Dendritic cell treated with granulocyte-macrophage colony-stimulating factor and Interleukin-4, amounts not matched to agents 40 ng/mL and 50 ng/mL, for 4 days (primary cell): ENCODE results near the gene HABP2.

Experiments used
- H3K27ac Mint-ChIP-seq: one replicate; pipeline ENCODE4 v1.8.0; 2022; ENCODE audit warnings: mild to moderate bottlenecking, mixed read lengths
- H3K27me3 Mint-ChIP-seq: one replicate; pipeline ENCODE4 v1.8.0; 2022; ENCODE audit warnings: mild to moderate bottlenecking, mixed read lengths
- H3K36me3 Mint-ChIP-seq: one replicate; pipeline ENCODE4 v1.8.0; 2022; ENCODE audit warnings: low read depth, mixed read lengths
- H3K4me1 Mint-ChIP-seq: one replicate; pipeline ENCODE4 v1.8.0; 2022; ENCODE audit warnings: low read depth, mixed read lengths
- H3K4me3 Mint-ChIP-seq: one replicate; pipeline ENCODE4 v1.8.0; 2022; ENCODE audit warnings: mild to moderate bottlenecking, moderate library complexity, mixed read lengths
- H3K9me3 Mint-ChIP-seq: one replicate; pipeline ENCODE4 v1.8.0; 2022; ENCODE audit warnings: mixed read lengths
- intact Hi-C: fragments of 100-400 bp; cut with micrococcal nuclease; formaldehyde crosslinking; loops from one replicate; pipeline ENCODE4 v1.15.0; 2022

Gene HABP2

GRCh38 chr10:113533801-113534200, 19.1 kb upstream of the HABP2 start:
- Mint-ChIP-seq H3K4me1 (peaks cover 4% of the 10 kb centered on the region), H3K27me3 (peaks cover 23% of the 10 kb centered on the region), H3K9me3 (no peaks in the 10 kb centered on the region), H3K36me3 (no peaks in the 10 kb centered on the region), H3K27ac (no peak overlapping the region), H3K4me3 (no peak overlapping the region)
- intact Hi-C loops = no loop called here

DNA sequence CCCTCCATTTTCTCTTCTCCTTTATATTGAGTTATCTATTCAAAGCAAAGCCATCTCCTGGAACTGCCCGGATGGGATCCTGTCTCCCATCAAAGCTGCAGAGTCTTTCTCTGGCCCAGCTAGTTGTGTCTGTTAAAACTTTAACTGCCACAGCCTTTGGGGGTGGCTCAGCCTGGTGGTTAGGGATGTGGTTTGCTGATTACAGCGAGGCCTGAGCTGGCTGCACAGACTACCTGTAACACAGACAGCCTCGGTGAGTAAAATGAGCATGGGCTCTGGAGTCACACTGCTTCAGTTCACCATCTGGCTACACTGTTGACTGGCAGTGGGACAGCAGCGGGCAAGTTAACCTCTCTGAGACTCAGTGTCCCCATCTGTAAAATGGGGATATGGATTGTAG, 18.4 kb upstream of the HABP2 start:
- Mint-ChIP-seq H3K27me3 (peaks cover 23% of the 10 kb centered on the region), H3K36me3 (no peaks in the 10 kb centered on the region), H3K4me1 (peaks cover 10% of the 10 kb centered on the region), H3K4me3 (no peak overlapping the region), H3K27ac (no peak overlapping the region), H3K9me3 (no peaks in the 10 kb centered on the region)
- intact Hi-C loops = no loop called here

DNA sequence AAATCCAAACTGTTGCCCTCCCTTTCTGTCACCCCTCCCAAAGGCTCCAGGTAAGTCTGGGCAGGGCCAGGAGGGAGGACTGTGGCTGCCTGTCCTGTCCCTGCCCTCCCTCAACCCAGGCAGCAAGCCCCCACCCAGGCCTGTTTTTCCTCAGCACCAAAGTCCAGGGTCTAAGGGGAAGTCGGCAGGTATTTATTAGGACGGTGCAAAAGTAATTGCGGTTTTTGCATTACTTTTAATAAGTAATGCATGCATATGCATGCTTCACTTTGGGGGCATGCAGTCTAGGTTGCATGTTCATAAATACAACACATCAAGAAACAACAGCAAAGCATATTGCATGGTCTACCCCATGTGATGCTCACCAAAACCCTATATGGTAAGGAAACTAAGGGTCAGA, 15.2 kb upstream of the HABP2 start:
- Mint-ChIP-seq H3K4me3 (no peak overlapping the region), H3K27ac (no peak overlapping the region), H3K27me3 (peaks cover 25% of the 10 kb centered on the region), H3K9me3 (no peaks in the 10 kb centered on the region), H3K4me1 (peaks cover 18% of the 10 kb centered on the region), H3K36me3 (no peaks in the 10 kb centered on the region)
- intact Hi-C loops = no loop called here

DNA sequence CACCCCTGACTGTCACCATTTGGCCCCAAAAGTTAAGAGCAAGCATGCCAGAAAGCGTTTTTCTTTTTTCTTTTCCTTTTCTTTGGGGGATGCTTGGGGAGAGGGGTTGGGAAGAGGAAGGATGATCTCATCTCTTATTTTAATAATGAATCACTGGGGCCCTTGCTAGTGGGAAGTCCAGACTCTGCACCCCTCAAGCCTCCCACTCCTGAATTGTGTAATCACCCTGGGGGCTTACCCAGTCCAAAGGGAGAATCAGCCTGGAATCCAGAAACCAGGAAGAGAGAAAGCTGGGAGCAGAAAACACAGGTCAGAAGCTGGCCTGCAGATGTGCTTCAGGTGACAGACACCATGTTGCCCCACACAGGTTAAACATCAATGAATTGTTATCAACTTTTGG, 14.7 kb upstream of the HABP2 start:
- no peaks in the 10 kb centered on the region for H3K36me3 Mint-ChIP-seq
- H3K27me3 Mint-ChIP-seq = peaks cover 21% of the 10 kb centered on the region
- no peak overlapping the region for H3K4me3 Mint-ChIP-seq
- no peak overlapping the region for H3K27ac Mint-ChIP-seq
- intact Hi-C loops = no loop called here
- H3K9me3 Mint-ChIP-seq = no peaks in the 10 kb centered on the region
- H3K4me1 Mint-ChIP-seq = peaks cover 18% of the 10 kb centered on the region

DNA sequence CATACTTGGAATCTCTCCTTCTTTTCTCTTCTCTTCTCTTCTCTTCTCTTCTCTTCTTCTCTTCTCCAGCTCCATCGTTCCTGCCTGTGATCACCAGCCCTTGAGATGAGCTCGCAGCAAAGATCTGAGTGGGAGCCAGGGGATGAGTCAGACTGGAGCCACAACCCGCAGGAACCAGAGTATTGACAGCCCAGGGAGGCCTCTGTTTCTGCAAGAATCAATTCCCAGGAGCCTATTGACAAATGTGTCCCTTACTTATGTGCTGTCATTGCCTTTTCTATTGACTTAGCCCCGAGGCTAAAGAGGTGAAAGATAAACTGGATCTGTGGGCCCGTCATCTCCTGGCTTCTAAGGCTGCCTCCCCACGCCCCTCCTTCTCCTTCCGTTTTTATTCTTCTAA, 13.1 kb upstream of the HABP2 start:
- H3K27me3 Mint-ChIP-seq = peaks cover 13% of the 10 kb centered on the region
- intact Hi-C loops = no loop called here

DNA sequence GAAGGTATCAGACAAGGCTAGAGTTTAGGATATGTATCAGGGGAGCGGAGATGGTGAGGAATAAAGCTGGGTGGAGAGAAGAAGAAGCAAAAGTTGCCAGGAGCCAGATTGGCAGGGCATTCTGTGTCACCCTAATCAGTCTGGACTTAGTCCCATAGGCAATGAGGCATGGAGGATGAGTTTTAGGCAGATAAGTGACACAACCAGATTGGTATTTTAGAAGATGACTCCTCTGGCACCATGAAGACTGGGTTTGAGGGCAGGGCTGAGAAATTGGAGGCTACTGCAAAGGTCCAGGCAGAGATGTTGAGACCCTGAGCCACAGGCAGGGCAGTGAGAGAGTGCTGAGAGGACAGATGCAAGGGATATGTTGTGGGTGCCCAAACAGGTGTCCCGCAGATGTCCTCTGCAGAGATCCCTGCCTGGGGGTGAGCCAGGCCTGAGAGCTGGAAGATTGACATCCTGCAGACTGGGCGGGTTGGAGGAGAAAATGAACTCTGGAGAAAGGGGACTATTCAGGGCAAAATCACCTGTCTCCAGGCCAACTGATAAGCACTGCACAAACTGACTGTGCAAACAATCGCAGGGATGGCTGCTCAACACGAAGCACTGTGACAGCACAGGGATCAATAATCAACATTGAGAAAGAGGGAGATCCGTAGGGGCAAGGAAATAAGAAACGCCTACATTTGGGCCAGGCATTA, 11.9 kb upstream of the HABP2 start:
- H3K27ac Mint-ChIP-seq = no peak overlapping the region
- H3K4me1 Mint-ChIP-seq = peaks cover 18% of the 10 kb centered on the region
- peaks cover 13% of the 10 kb centered on the region for H3K27me3 Mint-ChIP-seq
- H3K9me3 Mint-ChIP-seq = no peaks in the 10 kb centered on the region
- intact Hi-C loops = no loop called here
- H3K4me3 Mint-ChIP-seq = no peak overlapping the region
- H3K36me3 Mint-ChIP-seq = no peaks in the 10 kb centered on the region

More for the DNA sequence above, 13.1 kb upstream of the HABP2 start:
- Mint-ChIP-seq H3K9me3 (no peaks in the 10 kb centered on the region), H3K4me1 (peaks cover 18% of the 10 kb centered on the region), H3K4me3 (no peak overlapping the region), H3K27ac (no peak overlapping the region), H3K36me3 (no peaks in the 10 kb centered on the region)

DNA sequence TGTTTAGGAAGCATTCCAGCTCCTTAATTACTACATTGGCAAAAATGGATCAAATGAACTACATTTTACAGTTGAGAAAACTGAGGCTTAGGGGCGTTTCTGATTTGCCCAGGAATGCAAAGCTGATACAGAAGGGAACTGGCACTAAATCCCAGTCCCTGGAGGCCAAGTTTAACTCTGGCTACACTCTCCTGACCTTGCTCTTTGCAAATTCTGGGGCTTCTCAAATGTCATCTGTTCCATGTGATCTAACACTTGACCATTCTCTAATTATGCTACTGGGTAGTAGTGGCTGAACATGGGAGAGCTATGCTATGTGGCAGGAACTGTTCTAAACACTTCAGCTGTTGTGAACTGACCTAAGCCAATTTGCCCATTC, 11.3 kb upstream of the HABP2 start:
- peaks cover 18% of the 10 kb centered on the region for H3K4me1 Mint-ChIP-seq
- intact Hi-C loops = no loop called here
- no peaks in the 10 kb centered on the region for H3K9me3 Mint-ChIP-seq
- no peak overlapping the region for H3K27ac Mint-ChIP-seq
- no peaks in the 10 kb centered on the region for H3K36me3 Mint-ChIP-seq
- no peak overlapping the region for H3K4me3 Mint-ChIP-seq
- peaks cover 13% of the 10 kb centered on the region for H3K27me3 Mint-ChIP-seq

DNA sequence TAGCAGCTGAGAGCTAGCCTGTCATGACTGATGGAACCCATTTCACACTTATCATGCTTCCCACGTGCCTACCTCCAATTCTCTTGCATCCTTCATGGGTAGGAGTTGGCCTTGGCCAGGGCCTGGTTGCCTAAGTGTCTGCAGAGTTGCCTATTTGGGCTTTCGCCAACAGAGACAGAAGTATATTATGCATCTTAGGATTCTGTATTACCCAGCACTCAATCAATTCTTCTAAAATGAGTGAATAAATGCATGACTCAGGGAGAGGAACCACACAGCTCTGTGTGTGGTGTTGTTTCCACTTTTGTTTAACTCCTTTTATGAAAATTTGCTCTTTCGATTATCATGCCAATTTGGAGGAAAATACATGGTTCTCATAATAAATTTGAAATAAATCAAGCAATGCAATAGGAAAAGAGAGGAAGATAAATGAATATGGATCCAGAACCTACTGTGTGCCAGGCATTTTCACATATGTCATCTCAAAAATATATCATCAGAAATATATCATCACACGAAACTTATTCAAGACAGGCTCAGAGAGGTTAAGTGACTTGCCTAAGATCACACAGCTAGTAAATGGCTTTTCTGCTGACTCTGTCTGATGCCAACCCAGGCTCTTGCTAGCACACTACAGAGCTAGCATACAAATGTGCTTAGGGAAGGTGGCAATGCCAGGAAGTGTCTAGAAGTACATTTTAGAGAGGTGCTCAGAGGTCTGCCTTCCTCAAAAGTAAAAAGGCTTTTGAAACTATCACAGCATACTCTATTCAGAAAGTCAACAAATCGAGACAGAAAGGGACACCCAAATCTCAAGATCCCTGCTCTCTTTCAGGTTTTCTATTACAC, 9.5 kb upstream of the HABP2 start:
- intact Hi-C loops = no loop called here
- no peaks in the 10 kb centered on the region for H3K9me3 Mint-ChIP-seq
- no peak overlapping the region for H3K4me3 Mint-ChIP-seq
- H3K27me3 Mint-ChIP-seq = peaks cover 15% of the 10 kb centered on the region
- H3K4me1 Mint-ChIP-seq = peaks cover 18% of the 10 kb centered on the region
- H3K36me3 Mint-ChIP-seq = no peaks in the 10 kb centered on the region
- no peak overlapping the region for H3K27ac Mint-ChIP-seq

- Mint-ChIP-seq H3K4me1 (peaks cover 8% of the 10 kb centered on the region), H3K4me3 (no peak overlapping the region), H3K9me3 (no peaks in the 10 kb centered on the region), H3K36me3 (no peaks in the 10 kb centered on the region), H3K27ac (no peak overlapping the region), H3K27me3 (peaks cover 10% of the 10 kb centered on the region)
- intact Hi-C loops = no loop called here
These were observed 8.5 kb upstream of the HABP2 start for GRCh38 chr10:113544392-113544791.

DNA sequence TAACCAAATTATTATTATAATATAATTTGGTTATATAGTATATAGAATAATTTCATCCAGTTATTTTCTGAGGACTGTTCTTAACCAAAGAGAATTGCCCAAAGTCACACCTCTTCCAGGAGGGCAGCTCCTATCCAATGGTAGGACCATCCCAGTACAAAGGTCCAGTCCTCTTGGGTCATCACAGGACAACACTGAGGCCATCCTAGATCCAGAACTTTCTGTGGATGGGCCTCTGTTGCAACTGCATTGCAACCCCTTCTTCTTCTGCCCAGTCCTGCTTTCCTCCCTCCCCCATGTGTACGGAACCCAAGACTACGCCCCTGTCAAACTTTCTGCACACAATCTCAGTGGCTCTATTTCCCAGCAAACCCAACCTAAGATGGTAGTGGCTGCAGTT, 5.4 kb upstream of the HABP2 start:
- Mint-ChIP-seq H3K4me3 (no peak overlapping the region), H3K4me1 (no peaks in the 10 kb centered on the region), H3K36me3 (no peaks in the 10 kb centered on the region), H3K27me3 (peaks cover 3% of the 10 kb centered on the region), H3K9me3 (no peaks in the 10 kb centered on the region), H3K27ac (no peak overlapping the region)
- intact Hi-C loops = no loop called here

DNA sequence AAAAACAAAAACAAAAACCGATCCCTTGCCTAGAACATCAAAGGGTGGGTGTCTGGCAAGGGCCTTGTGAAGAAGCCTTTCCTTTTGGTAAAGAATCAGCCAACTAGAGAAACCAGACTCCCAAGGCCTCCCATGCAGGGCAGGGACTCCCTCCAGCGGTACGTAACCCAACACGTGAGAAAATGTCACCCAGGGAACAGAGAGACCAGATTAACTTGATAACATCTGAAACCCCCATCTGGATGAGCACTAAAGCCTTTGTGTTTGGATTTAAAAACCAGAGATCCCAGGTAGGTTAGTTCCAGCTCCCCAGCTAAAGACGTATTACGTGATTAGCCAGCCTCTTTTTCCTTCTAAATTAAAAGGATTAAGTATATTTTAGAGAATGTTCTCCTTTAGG, 3.0 kb upstream of the HABP2 start:
- intact Hi-C loops = no loop called here
- Mint-ChIP-seq H3K27ac (no peak overlapping the region), H3K4me3 (no peak overlapping the region), H3K27me3 (peaks cover 14% of the 10 kb centered on the region), H3K9me3 (no peaks in the 10 kb centered on the region), H3K4me1 (peaks cover 14% of the 10 kb centered on the region), H3K36me3 (no peaks in the 10 kb centered on the region)

GRCh38 chr10:113550365-113550764, 2.5 kb upstream of the HABP2 start:
- intact Hi-C loops = no loop called here

DNA sequence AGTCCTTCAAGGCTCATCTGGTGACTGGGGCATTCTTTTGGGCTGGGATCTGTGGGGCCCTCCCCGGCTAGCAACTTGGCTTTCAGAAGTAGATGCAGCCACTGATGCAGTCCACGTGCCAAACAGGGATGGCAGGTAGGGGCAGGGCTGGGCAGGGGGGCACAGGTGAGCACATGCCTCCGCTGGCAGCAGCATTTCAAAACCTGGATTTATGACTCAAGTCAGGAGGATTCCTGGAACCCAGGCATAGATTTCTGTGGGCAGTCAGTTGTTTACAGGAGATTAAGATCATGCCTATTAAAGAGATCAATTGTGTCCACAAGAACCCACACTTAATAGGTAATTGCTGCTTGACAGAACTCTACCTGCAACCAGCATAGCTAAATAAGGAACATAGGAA, 839 bp upstream of the HABP2 start:
- no peak overlapping the region for H3K27ac Mint-ChIP-seq
- peaks cover 14% of the 10 kb centered on the region for H3K4me1 Mint-ChIP-seq
- H3K9me3 Mint-ChIP-seq = no peaks in the 10 kb centered on the region
- H3K27me3 Mint-ChIP-seq = peaks cover 24% of the 10 kb centered on the region
- H3K36me3 Mint-ChIP-seq = no peaks in the 10 kb centered on the region
- intact Hi-C loops = no loop called here
- no peak overlapping the region for H3K4me3 Mint-ChIP-seq

More at GRCh38 chr10:113550365-113550764, 2.5 kb upstream of the HABP2 start:
- H3K4me1 Mint-ChIP-seq = peaks cover 14% of the 10 kb centered on the region
- no peak overlapping the region for H3K27ac Mint-ChIP-seq
- no peaks in the 10 kb centered on the region for H3K9me3 Mint-ChIP-seq
- peaks cover 19% of the 10 kb centered on the region for H3K27me3 Mint-ChIP-seq
- no peaks in the 10 kb centered on the region for H3K36me3 Mint-ChIP-seq
- no peak overlapping the region for H3K4me3 Mint-ChIP-seq

DNA sequence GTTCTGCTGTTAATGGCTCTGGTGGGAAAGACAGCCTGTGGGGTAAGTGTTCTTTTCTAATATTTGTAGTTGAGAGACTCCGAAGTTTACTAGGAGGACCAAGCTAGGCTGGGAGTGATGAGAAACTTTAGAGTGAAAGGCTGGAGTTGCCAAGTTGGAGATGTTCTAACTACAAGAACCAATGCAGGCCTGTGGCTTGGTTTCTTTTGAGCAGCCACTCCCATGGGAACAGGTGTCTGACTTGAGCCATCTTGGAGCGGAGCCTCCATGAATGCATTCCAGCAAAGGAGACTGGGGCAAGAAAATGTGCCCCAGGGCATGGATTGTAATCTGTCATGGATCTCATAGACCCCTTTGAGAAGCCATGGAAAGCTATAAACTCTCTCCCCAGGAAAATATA, 296 bp downstream of the HABP2 start:
- H3K9me3 Mint-ChIP-seq = no peaks in the 10 kb centered on the region
- no peak overlapping the region for H3K4me3 Mint-ChIP-seq
- H3K4me1 Mint-ChIP-seq = peaks cover 14% of the 10 kb centered on the region
- intact Hi-C loops = no loop called here
- H3K27me3 Mint-ChIP-seq = peaks cover 31% of the 10 kb centered on the region
- H3K36me3 Mint-ChIP-seq = no peaks in the 10 kb centered on the region
- no peak overlapping the region for H3K27ac Mint-ChIP-seq
